HEK293 (cell line): ENCODE data around the gene TJP3.

Experiments
- ELK4 ChIP-seq: IDR thresholded peaks from 2 replicates; pipeline ENCODE4 v1.6.1; 2011; ENCODE audit warnings: mild to moderate bottlenecking, low read depth, low read length, borderline replicate concordance
- GLIS2 ChIP-seq: fragments of 450-650 bp; formaldehyde crosslinking; IDR thresholded peaks from 2 replicates; pipeline ENCODE4 v1.5.1; 2016; ENCODE audit warnings: missing biosample characterization, missing genetic modification characterization
- HOXC10 ChIP-seq: sonication (generic); formaldehyde crosslinking; IDR thresholded peaks from 2 replicates; pipeline ENCODE4 v1.8.1; 2023; ENCODE audit warnings: mild to moderate bottlenecking, missing genetic modification reagents
- KLF1 ChIP-seq: fragments of 450-650 bp; formaldehyde crosslinking; IDR thresholded peaks from 2 replicates; pipeline ENCODE4 v1.5.1; 2016; ENCODE audit warnings: missing biosample characterization, missing genetic modification characterization
- KLF8 ChIP-seq: fragments of 450-650 bp; formaldehyde crosslinking; IDR thresholded peaks from 2 replicates; pipeline ENCODE4 v1.5.1; 2016; ENCODE audit warnings: missing biosample characterization, missing genetic modification characterization
- MZF1 ChIP-seq: fragments of 450-650 bp; formaldehyde crosslinking; IDR thresholded peaks from 2 replicates; pipeline ENCODE4 v1.5.1; 2017; ENCODE audit warnings: missing biosample characterization, missing genetic modification characterization, borderline replicate concordance
- PBX3 ChIP-seq: sonication (generic); formaldehyde crosslinking; IDR thresholded peaks from 2 replicates; pipeline ENCODE4 v1.8.1; 2022; ENCODE audit warnings: mild to moderate bottlenecking, moderate library complexity, missing genetic modification reagents
- SETDB1 ChIP-seq: IDR thresholded peaks from one replicate; pipeline ENCODE4 v1.6.1; 2017; ENCODE audit warnings: mild to moderate bottlenecking, low read length, moderate library complexity, mixed read lengths; ENCODE audit not compliant: insufficient read length
- YY1 ChIP-seq: fragments of 450-650 bp; formaldehyde crosslinking; IDR thresholded peaks from 2 replicates; pipeline ENCODE4 v1.5.1; 2018; ENCODE audit warnings: missing biosample characterization, missing genetic modification characterization
- ZBTB17 ChIP-seq: fragments of 450-650 bp; formaldehyde crosslinking; IDR thresholded peaks from 2 replicates; pipeline ENCODE4 v1.5.1; 2016; ENCODE audit warnings: missing biosample characterization, missing genetic modification characterization
- ZNF416 ChIP-seq: fragments of 450-650 bp; formaldehyde crosslinking; IDR thresholded peaks from 2 replicates; pipeline ENCODE4 v1.5.1; 2016; ENCODE audit warnings: missing biosample characterization, missing genetic modification characterization
- ZNF792 ChIP-seq: fragments of 450-650 bp; formaldehyde crosslinking; IDR thresholded peaks from 2 replicates; pipeline ENCODE4 v1.5.1; 2016; ENCODE audit warnings: missing biosample characterization, missing genetic modification characterization
- TF ChIP-seq, protein P1 (sequence below): fragments of 450-650 bp; IDR thresholded peaks from 2 replicates; pipeline ENCODE4 v1.5.1; 2018; ENCODE audit warnings: missing biosample characterization, mild to moderate bottlenecking, missing genetic modification characterization
- TF ChIP-seq, protein P2 (sequence below): fragments of 450-650 bp; formaldehyde crosslinking; IDR thresholded peaks from 2 replicates; pipeline ENCODE4 v1.5.1; 2016; ENCODE audit warnings: missing biosample characterization, missing genetic modification characterization

- no peak for TF ChIP-seq MZF1 (tag by site-specific recombination)
- no peak for TF ChIP-seq KLF8 (tag by site-specific recombination)
- no peak for TF ChIP-seq PBX3 (CRISPR knock-in tag)
- no peak for TF ChIP-seq YY1 (tag by site-specific recombination)
- TF ChIP-seq KLF1 (tag by site-specific recombination) = no peak
- TF ChIP-seq, protein P1, sequence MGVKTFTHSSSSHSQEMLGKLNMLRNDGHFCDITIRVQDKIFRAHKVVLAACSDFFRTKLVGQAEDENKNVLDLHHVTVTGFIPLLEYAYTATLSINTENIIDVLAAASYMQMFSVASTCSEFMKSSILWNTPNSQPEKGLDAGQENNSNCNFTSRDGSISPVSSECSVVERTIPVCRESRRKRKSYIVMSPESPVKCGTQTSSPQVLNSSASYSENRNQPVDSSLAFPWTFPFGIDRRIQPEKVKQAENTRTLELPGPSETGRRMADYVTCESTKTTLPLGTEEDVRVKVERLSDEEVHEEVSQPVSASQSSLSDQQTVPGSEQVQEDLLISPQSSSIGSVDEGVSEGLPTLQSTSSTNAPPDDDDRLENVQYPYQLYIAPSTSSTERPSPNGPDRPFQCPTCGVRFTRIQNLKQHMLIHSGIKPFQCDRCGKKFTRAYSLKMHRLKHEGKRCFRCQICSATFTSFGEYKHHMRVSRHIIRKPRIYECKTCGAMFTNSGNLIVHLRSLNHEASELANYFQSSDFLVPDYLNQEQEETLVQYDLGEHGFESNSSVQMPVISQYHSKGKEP (tag by site-specific recombination) = no peak
- TF ChIP-seq, protein P2, sequence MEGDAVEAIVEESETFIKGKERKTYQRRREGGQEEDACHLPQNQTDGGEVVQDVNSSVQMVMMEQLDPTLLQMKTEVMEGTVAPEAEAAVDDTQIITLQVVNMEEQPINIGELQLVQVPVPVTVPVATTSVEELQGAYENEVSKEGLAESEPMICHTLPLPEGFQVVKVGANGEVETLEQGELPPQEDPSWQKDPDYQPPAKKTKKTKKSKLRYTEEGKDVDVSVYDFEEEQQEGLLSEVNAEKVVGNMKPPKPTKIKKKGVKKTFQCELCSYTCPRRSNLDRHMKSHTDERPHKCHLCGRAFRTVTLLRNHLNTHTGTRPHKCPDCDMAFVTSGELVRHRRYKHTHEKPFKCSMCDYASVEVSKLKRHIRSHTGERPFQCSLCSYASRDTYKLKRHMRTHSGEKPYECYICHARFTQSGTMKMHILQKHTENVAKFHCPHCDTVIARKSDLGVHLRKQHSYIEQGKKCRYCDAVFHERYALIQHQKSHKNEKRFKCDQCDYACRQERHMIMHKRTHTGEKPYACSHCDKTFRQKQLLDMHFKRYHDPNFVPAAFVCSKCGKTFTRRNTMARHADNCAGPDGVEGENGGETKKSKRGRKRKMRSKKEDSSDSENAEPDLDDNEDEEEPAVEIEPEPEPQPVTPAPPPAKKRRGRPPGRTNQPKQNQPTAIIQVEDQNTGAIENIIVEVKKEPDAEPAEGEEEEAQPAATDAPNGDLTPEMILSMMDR (tag by site-specific recombination) = no peak
- no peak for TF ChIP-seq ELK4
- TF ChIP-seq HOXC10 = no peak
- no peak for TF ChIP-seq ZNF416
- no peak for TF ChIP-seq ZNF792
- TF ChIP-seq GLIS2 (tag by site-specific recombination) = no peak
- no peak for TF ChIP-seq ZBTB17 (tag by site-specific recombination)
- no peak for TF ChIP-seq SETDB1
These were observed 40.8 kb downstream of the TJP3 start for GRCh38 chr19:3748965-3749364.
